Osteoblast (primary cell): ENCODE data around the gene COG7. TPM values are rescaled to one million over a fixed set of nuclear protein-coding genes. Genes with fewer than 3 reads are reported as not detected.
"Not testable (repeated sequence)": the region's sequence is repeated elsewhere in the genome, so short reads cannot be mapped to it uniquely, and the experiment has no call there.

Experiments used
- DNase-seq: peaks from one replicate; pipeline ENCODE4 v3.0.0; 2011; ENCODE audit warnings: low spot score, mixed read lengths; ENCODE audit not compliant: insufficient read length; ENCODE audit errors: missing footprints
- H2AFZ ChIP-seq: 2 replicates; pipeline ENCODE4 v1.6.0; 2011; ENCODE audit warnings: mild to moderate bottlenecking, low read length
- H3K27ac ChIP-seq: 2 replicates; pipeline ENCODE4 v1.5.1; 2011; ENCODE audit warnings: mild to moderate bottlenecking, low read depth, low read length, moderate library complexity
- H3K27me3 ChIP-seq: 2 replicates; pipeline ENCODE4 v1.6.0; 2012; ENCODE audit warnings: mild to moderate bottlenecking, control low read depth, inconsistent platforms, low read length, moderate library complexity; ENCODE audit not compliant: insufficient read depth
- H3K36me3 ChIP-seq: 2 replicates; pipeline ENCODE4 v1.5.1; 2011; ENCODE audit warnings: mild to moderate bottlenecking, low read length, control low read depth, moderate library complexity; ENCODE audit not compliant: insufficient read depth
- H3K4me1 ChIP-seq: 2 replicates; pipeline ENCODE4 v1.5.1; 2011; ENCODE audit warnings: mild to moderate bottlenecking, low read length, control low read depth, moderate library complexity; ENCODE audit not compliant: insufficient read depth
- H3K4me2 ChIP-seq: 2 replicates; pipeline ENCODE4 v1.6.0; 2011; ENCODE audit warnings: mild to moderate bottlenecking, low read length; ENCODE audit not compliant: insufficient read depth
- H3K4me3 ChIP-seq: fragments of 200-600 bp; sonication (generic); 3 replicates; pipeline ENCODE4 v1.5.1; 2012; ENCODE audit warnings: mild to moderate bottlenecking, low read length, inconsistent platforms; ENCODE audit not compliant: insufficient read depth
- H3K79me2 ChIP-seq: 2 replicates; pipeline ENCODE4 v1.6.0; 2012; ENCODE audit warnings: mild to moderate bottlenecking, low read length, control low read depth, inconsistent platforms; ENCODE audit not compliant: insufficient read depth
- H3K9me3 ChIP-seq: 2 replicates; pipeline ENCODE4 v1.5.1; 2011; ENCODE audit warnings: low read depth, low read length, control low read depth
- H4K20me1 ChIP-seq: 2 replicates; pipeline ENCODE4 v1.6.0; 2012; ENCODE audit warnings: mild to moderate bottlenecking, low read length, control low read depth; ENCODE audit not compliant: insufficient read depth
- total RNA-seq: library from RNA; depleted of rRNA; stranded (reverse); fragments of >200 nt; gene quantifications from 2 replicates; pipeline ENCODE4 v1.2.3, GENCODE V29; 2012
- TF ChIP-seq, protein P1 (sequence below): IDR thresholded peaks from 2 replicates; pipeline ENCODE4 v1.5.1; 2011; ENCODE audit warnings: mild to moderate bottlenecking, low read depth, low read length, moderate library complexity; ENCODE audit errors: extremely low read depth

COG7 gene
- total RNA-seq, 1 donor, result 17.0 TPM

DNA sequence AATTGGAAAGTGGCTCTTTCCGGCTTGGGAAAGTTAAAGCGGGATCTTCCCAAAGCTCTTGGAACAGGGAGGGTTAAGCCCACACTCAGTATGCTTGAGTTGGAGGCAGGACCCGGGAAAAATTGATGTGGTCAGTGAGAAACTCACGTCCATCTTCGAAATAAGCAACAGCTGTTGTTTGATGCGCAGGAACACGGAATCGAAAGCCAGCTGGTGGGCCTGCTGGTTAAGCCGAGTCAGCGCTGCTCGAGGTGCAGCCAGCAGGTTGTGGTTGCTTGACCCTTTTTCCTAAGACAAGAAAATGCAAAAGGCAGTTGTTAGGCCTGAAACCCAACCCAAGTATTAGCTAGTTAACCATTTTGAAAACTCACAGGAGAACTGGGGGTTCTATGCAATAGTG, 49.4 kb downstream of the COG7 start:
- no peak overlapping the region for H3K4me3 ChIP-seq
- no peak overlapping the region for H3K27ac ChIP-seq
- TF ChIP-seq, protein P1, sequence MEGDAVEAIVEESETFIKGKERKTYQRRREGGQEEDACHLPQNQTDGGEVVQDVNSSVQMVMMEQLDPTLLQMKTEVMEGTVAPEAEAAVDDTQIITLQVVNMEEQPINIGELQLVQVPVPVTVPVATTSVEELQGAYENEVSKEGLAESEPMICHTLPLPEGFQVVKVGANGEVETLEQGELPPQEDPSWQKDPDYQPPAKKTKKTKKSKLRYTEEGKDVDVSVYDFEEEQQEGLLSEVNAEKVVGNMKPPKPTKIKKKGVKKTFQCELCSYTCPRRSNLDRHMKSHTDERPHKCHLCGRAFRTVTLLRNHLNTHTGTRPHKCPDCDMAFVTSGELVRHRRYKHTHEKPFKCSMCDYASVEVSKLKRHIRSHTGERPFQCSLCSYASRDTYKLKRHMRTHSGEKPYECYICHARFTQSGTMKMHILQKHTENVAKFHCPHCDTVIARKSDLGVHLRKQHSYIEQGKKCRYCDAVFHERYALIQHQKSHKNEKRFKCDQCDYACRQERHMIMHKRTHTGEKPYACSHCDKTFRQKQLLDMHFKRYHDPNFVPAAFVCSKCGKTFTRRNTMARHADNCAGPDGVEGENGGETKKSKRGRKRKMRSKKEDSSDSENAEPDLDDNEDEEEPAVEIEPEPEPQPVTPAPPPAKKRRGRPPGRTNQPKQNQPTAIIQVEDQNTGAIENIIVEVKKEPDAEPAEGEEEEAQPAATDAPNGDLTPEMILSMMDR, result no peak
- H3K79me2 ChIP-seq, result no peaks in the 10 kb centered on the region
- H3K36me3 ChIP-seq, result peaks cover 66% of the 10 kb centered on the region
- H3K4me1 ChIP-seq, result no peaks in the 10 kb centered on the region
- H3K9me3 ChIP-seq, result no peaks in the 10 kb centered on the region
- H4K20me1 ChIP-seq, result peaks cover 3% of the 10 kb centered on the region
- no peaks in the 10 kb centered on the region for H3K27me3 ChIP-seq
- H3K4me2 ChIP-seq, result no peak overlapping the region
- no peak for DNase-seq
- no peak overlapping the region for H2AFZ ChIP-seq

DNA sequence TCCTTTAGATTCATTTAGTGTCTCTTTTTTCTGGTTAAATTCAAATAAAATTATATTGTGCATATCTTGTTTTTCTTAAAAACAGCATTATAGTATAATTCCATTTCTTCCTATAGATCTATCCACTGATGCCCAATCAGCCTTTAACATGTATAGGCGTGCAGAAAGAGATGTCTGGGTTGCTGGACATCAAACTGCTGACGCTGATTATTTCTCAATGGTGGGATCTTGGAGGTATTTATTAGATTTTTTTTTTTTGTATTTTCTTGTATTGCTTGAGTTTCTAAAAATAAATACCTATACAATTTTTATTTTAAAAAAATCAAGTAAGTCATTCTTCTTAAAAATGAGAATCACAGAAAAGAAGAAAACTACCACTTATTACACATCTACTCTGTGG, 50.9 kb downstream of the COG7 start:
- Histone ChIP-seq H2AFZ (no peak overlapping the region), H3K79me2 (no peaks in the 10 kb centered on the region), H3K4me3 (no peak overlapping the region), H4K20me1 (no peaks in the 10 kb centered on the region), H3K4me2 (no peak overlapping the region), H3K4me1 (no peaks in the 10 kb centered on the region), H3K36me3 (peaks cover 69% of the 10 kb centered on the region), H3K27ac (no peak overlapping the region), H3K9me3 (no peaks in the 10 kb centered on the region), H3K27me3 (no peaks in the 10 kb centered on the region)
- no peak for DNase-seq
- TF ChIP-seq, protein P1, result no peak

DNA sequence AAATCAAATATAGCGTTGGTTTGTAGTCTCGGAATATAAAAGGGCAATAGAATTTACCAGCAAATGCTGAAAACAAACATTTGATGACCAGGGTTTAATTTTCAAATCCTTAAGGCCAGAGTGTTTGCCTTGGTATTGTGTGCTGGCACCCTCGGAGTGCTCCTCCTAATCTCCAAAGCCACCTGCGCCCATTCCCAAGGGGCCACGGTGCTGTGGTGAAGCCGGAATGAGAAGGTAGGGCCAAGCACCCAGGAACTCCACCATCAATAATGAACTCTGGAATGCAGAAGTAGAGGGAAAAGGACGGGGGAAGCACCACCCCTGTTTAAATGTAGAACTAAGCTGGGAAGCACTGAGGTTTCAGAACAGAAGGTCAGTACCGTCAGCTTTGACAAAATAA, 51.9 kb downstream of the COG7 start:
- no peak for DNase-seq
- H3K9me3 ChIP-seq, result no peaks in the 10 kb centered on the region
- no peak overlapping the region for H3K4me3 ChIP-seq
- H3K27ac ChIP-seq, result no peak overlapping the region
- no peaks in the 10 kb centered on the region for H3K27me3 ChIP-seq
- no peak overlapping the region for H3K4me2 ChIP-seq
- no peaks in the 10 kb centered on the region for H4K20me1 ChIP-seq
- no peaks in the 10 kb centered on the region for H3K79me2 ChIP-seq
- H2AFZ ChIP-seq, result no peak overlapping the region
- H3K36me3 ChIP-seq, result peaks cover 60% of the 10 kb centered on the region
- H3K4me1 ChIP-seq, result no peaks in the 10 kb centered on the region
- TF ChIP-seq, protein P1, result no peak

DNA sequence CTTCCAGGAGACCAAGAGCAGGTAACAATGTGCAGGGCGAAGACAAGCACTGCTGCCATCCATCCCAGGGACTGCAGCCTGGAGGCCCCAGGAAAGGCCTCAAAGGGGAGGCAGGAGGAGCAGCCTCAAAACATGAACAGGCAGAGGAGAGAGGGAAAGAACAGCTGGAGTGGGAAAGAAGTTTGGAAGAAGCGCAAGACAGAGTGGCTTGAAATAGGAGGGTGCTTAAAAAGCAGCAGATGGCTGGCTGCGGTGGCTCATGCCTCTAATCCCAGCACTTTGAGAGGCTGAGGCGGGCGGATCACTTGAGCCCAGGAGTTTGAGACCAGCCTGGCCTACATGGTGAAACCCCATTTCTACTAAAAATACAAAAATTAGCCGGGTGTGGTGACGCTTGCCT, 52.5 kb downstream of the COG7 start:
- not testable (repeated sequence) for H3K4me3 ChIP-seq, DNase-seq

More for the DNA sequence above, 52.5 kb downstream of the COG7 start:
- not testable (repeated sequence) for H3K4me1 ChIP-seq, H3K27me3 ChIP-seq, H3K9me3 ChIP-seq, H3K4me2 ChIP-seq, H3K27ac ChIP-seq, H4K20me1 ChIP-seq, H2AFZ ChIP-seq, H3K79me2 ChIP-seq
- H3K36me3 ChIP-seq, result peaks cover 61% of the 10 kb centered on the region
